ENCODE results near the gene NEK1. TPM values are rescaled to one million over a fixed set of nuclear protein-coding genes. Genes with fewer than 3 reads are reported as not detected.

Gene NEK1
- total and polyA plus RNA-seq, 2 of the 4 experiments (the other 2 are of a cell fraction): 3.3 to 3.9 TPM

GRCh38 chr4:169612871-169613859 is 782 bp upstream of the NEK1 start:
- no peak for TF ChIP-seq MXI1 (IDR thresholded peaks at IDR 0.05; ENCODE audit: borderline replicate concordance, low read depth, low read length)
- TF ChIP-seq, protein P1, sequence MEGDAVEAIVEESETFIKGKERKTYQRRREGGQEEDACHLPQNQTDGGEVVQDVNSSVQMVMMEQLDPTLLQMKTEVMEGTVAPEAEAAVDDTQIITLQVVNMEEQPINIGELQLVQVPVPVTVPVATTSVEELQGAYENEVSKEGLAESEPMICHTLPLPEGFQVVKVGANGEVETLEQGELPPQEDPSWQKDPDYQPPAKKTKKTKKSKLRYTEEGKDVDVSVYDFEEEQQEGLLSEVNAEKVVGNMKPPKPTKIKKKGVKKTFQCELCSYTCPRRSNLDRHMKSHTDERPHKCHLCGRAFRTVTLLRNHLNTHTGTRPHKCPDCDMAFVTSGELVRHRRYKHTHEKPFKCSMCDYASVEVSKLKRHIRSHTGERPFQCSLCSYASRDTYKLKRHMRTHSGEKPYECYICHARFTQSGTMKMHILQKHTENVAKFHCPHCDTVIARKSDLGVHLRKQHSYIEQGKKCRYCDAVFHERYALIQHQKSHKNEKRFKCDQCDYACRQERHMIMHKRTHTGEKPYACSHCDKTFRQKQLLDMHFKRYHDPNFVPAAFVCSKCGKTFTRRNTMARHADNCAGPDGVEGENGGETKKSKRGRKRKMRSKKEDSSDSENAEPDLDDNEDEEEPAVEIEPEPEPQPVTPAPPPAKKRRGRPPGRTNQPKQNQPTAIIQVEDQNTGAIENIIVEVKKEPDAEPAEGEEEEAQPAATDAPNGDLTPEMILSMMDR (conservative IDR thresholded peaks at IDR 0.05; ENCODE audit: low read depth, low read length): peak; percentile 77
- no peak for TF ChIP-seq BHLHE40 (IDR thresholded peaks at IDR 0.05; ENCODE audit: low read depth, low read length)
- peak; percentile 56 for TF ChIP-seq SMC3 (IDR thresholded peaks at IDR 0.05; ENCODE audit: low read depth, low read length)
- TF ChIP-seq RAD21 (IDR thresholded peaks at IDR 0.05; ENCODE audit: low read length): peak; percentile 79
- TF ChIP-seq USF2 (IDR thresholded peaks at IDR 0.05; ENCODE audit: low read depth, low read length): no peak
- peak; percentile 68 for TF ChIP-seq MAFK (IDR thresholded peaks at IDR 0.05; ENCODE audit: low read depth, low read length)
- TF ChIP-seq RFX5 (IDR thresholded peaks at IDR 0.05; ENCODE audit: low read depth, low read length): no peak
- H2BK120ac ChIP-seq (ENCODE audit: low read depth, low read length): no peak overlapping the region
- no peak overlapping the region for H2AFZ ChIP-seq (replicated peaks; ENCODE audit: low read length, poor library complexity)
- intact Hi-C loops (cut with micrococcal nuclease) (loop anchor here (1.0 to 5.0 kb wide), 6 partner anchors 161 to 474 kb away; partner anchors contain the start of genes AADAT and MFAP3L), in situ Hi-C loops (cut with MboI; ENCODE audit: low sequenced_read_pairs) (loop anchor here (25.0 kb wide), 1 partner anchor 449 kb away; no protein-coding TSS in a partner anchor), dilution Hi-C loops (cut with HindIII; ENCODE audit: low sequenced_read_pairs, unreplicated experiment) (no loop called here)
- no peaks in the 10 kb centered on the region for H4K20me1 ChIP-seq (ENCODE audit: insufficient read depth, low read length)
- H3K27ac ChIP-seq (ENCODE audit: insufficient read depth, low read length): no peak overlapping the region
- no peaks in the 10 kb centered on the region for H3K36me3 ChIP-seq (ENCODE audit: control insufficient read depth, insufficient read depth, low read length)
- peak; percentile 79 for DNase-seq
- peak overlapping the region; percentile 97 for H3K4me2 ChIP-seq (ENCODE audit: low read depth, low read length)
- ChIA-PET CTCF (interaction anchor here (0.8 to 1.4 kb wide), 8 partner anchors 19 to 198 kb away, joined by 3 to 5 read pairs (median 3); no protein-coding TSS in a partner anchor), POLR2A (ENCODE audit: unreplicated experiment) (interaction anchor here (0.6 to 1.1 kb wide), 2 partner anchors 9 to 47 kb away, joined by 3 to 4 read pairs; no protein-coding TSS in a partner anchor)
- H2AK5ac ChIP-seq (ENCODE audit: low read depth, low read length): no peak overlapping the region
- no peak overlapping the region for H4K5ac ChIP-seq (ENCODE audit: low read depth, low read length)
- H2AK9ac ChIP-seq (replicated peaks; ENCODE audit: low read depth, low read length, poor library complexity): no peak overlapping the region
- no peaks in the 10 kb centered on the region for H3K9me3 ChIP-seq (ENCODE audit: control insufficient read depth, insufficient read depth, low read length)
- H3K79me1 ChIP-seq (ENCODE audit: low read depth in 1 of 2, low read length in 2 of 2): peaks cover 4 to 10% of the 10 kb centered on the region in 2 experiments; a peak in 2 of 4 replicates
- H3K23ac ChIP-seq (ENCODE audit: low read depth, low read length): no peak overlapping the region
- no CpG with 5 or more reads among the region's 9 CpGs for whole genome bisulfite sequencing, 2 experiments (ENCODE audit: extremely low coverage in 2 of 2, insufficient read length in 1 of 2)
- no peak overlapping the region for H4K91ac ChIP-seq (ENCODE audit: insufficient read depth, low read depth, low read length)
- peak overlapping the region; percentile 43 to 71 for H4K8ac ChIP-seq (ENCODE audit: low read depth in 2 of 2, low read length in 2 of 2)
- peak overlapping the region; percentile 21; the same call in 1 of the 2 replicates for H3K9ac ChIP-seq (ENCODE audit: low read depth, low read length)
- no peaks in the 10 kb centered on the region for H3K27me3 ChIP-seq (ENCODE audit: control insufficient read depth, insufficient read depth, low read length)
- no peaks in the 10 kb centered on the region for H3K9me1 ChIP-seq (ENCODE audit: insufficient read depth, low read length)
- no peak overlapping the region for H3K4ac ChIP-seq (ENCODE audit: low read depth, low read length)
- H3K14ac ChIP-seq (replicated peaks; ENCODE audit: low read depth, low read length): no peak overlapping the region
- H2BK15ac ChIP-seq (ENCODE audit: low read depth, low read length): no peak overlapping the region
- no peak overlapping the region for H2BK20ac ChIP-seq (ENCODE audit: low read depth, low read length)
- peak overlapping the region; percentile 93 for H3K4me3 ChIP-seq (ENCODE audit: insufficient read depth, low read depth, low read length)
- H2BK5ac ChIP-seq (ENCODE audit: low read depth, low read length, poor library complexity, severe bottlenecking): peak overlapping the region; percentile 34
- H3K4me1 ChIP-seq (ENCODE audit: control insufficient read depth, insufficient read depth, low read length): no peaks in the 10 kb centered on the region
- H3K18ac ChIP-seq (ENCODE audit: low read depth, low read length): peak overlapping the region; percentile 56; the same call in 1 of the 2 replicates
- ATAC-seq (ENCODE audit: low read depth): peak; percentile 68
- H3K56ac ChIP-seq (ENCODE audit: extremely low read depth, insufficient read depth, low read length): no peak overlapping the region
- BruUV-seq (replicated peaks): no TSS peak

All from IMR-90 (cell line).